ENCODE measurements around the gene DSP.

The DSP gene

DNA sequence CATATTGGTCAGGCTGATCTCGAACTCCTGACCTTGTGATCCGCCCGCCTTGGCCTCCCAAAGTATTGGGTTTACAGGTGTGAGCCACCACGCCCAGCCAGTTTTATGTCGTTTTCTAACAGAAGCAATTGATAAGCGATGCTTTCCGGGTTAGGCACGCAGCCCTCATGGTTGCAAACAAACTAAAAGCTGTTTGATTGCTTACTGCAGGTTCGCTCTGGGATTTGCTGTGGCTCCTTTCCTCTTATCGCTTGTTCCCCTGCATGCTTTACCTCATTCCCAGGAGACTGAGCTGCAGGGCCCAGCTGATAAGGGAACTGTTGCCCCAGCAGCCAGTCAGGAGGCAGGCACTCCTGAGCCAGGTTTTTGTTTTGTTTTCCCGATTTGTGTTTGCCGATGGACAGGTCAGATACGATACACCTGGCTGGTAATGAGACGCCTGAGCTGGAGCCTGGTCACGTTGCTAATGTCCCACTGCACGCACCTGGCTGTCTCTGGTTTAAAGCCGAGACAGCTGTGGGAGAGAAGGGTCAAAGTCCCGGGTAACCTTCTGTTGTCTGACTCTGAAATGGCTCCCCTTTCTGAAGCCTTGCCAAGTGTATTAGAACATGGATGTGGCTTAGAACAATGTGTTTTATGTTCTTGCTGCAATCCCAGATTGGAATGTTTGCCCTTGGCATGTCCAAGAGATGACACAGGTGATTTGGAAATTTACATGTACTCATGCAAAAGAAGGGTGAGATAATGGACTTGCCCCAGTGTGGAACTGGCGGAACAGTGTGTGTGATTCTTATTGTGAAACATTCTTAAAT lies 19.9 kb downstream of the DSP start:
- DNase-seq = peak; percentile 97

GRCh38 chr6:7562769-7563168 lies 21.3 kb downstream of the DSP start:
- no peak for DNase-seq

- DNase-seq = no peak
These were observed 24.6 kb downstream of the DSP start for GRCh38 chr6:7566107-7566506.

GRCh38 chr6:7566617-7567173 lies 25.2 kb downstream of the DSP start:
- DNase-seq = no peak

DNA sequence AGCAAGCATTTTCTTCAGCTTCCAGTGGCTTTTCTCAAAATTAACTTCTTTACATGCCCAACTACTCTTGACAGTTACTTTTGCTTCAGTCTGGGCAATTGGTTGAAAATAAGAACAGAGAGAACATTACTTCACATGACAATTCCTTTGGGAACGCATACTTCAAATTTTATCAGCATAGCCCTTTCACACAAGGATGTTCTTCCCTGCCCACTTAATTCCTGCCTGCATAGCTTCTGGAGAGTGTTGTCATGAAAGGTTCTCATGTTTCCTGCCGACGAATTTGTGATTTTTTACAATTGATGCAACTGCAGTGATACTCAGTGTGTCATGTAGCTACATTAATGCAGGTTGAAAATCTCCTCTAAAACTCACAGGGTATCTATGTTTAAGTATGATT lies 26.6 kb downstream of the DSP start:
- no peak for DNase-seq

DNA sequence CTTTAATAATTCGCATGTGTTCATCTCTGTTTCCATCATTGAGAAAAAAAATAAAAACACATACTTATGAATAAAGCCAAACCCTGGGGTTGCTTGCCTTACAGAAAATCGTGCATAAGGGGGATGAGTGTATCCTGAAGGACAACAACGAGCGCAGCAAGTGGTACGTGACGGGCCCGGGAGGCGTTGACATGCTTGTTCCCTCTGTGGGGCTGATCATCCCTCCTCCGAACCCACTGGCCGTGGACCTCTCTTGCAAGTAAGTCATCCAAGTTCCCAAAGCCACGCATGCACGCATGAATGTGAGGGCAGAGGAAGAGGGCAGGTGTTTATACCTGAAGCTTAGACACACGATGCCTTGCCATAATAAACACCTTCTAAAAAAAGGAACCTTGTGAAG lies 27.6 kb downstream of the DSP start:
- DNase-seq = no peak

DNA sequence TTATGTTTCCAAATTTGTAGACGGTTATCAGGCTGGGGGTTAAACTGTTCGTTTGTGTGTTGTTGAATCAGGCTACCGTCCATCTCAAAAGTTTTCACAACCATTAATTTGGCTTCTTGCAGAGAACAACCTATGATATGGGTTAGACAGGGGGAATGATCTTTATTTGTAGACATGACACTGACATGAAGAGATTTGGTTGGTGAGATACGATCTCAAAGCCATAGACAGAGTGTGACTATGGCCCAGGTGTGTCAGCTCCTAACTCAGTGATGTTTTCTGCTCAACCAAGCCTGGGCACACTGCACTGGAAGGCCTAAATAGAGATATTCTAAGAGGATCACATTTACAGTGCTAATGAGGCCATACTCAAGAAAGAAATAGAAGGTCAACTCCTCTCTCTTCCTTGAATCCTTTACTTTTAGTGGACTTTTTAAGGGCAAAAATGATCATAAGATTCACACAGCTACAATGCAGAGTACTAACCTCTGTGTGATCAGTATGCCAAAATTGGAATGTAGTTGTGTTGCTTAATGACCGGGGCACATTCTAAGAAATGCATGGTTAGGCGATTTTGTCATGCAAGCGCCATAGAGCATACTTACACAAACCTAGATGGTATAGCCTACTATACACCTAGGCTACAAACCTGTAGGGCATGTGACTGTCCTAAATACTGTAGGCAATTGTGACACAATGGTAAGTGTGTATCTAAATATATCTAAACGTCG lies 30.9 kb downstream of the DSP start:
- no peak for DNase-seq

DNA sequence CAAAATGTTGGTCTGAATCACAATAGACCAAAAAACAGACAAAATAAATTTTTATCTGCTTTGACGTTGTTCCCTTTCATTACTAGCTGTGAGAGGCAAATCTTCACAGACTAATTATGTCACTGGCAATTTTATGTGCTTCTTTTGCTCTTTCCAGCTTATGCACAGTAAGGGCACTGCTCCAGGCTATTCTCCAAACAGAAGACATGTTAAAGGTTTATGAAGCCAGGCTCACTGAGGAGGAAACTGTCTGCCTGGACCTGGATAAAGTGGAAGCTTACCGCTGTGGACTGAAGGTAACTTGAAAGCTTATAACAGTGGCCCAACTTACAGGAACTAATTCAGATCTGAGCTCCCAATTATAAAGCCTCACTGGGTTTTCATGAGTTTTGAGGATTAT lies 33.0 kb downstream of the DSP start:
- no peak for DNase-seq

DNA sequence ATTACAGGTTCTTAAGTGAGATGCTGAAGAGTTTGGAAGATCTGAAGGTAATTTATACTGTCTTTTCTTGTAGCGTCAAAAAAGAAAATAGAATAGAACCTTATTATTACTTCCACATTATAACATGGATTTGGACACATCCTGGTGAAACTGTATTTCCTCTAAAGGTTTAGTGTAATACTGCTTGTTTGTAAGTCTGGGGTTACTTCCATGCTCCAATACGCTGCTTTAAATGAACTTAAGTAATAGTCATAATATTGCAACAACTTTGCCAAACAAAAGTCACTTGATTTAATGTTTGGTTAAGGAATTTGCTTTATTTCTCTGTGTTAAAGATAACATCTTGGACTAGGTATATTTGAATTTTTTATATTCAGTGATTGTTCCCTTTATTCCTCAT lies 37.0 kb downstream of the DSP start:
- DNase-seq = no peak

- DNase-seq = no peak
These were observed 37.5 kb downstream of the DSP start for GRCh38 chr6:7578931-7579330.

DNA sequence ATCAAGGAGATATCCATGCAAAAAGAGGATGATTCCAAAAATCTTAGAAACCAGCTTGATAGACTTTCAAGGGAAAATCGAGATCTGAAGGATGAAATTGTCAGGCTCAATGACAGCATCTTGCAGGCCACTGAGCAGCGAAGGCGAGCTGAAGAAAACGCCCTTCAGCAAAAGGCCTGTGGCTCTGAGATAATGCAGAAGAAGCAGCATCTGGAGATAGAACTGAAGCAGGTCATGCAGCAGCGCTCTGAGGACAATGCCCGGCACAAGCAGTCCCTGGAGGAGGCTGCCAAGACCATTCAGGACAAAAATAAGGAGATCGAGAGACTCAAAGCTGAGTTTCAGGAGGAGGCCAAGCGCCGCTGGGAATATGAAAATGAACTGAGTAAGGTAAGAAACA lies 38.4 kb downstream of the DSP start:
- no peak for DNase-seq

DNA sequence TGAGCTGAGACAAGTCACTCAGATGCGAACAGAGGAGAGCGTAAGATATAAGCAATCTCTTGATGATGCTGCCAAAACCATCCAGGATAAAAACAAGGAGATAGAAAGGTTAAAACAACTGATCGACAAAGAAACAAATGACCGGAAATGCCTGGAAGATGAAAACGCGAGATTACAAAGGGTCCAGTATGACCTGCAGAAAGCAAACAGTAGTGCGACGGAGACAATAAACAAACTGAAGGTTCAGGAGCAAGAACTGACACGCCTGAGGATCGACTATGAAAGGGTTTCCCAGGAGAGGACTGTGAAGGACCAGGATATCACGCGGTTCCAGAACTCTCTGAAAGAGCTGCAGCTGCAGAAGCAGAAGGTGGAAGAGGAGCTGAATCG lies 39.1 kb downstream of the DSP start:
- DNase-seq = no peak

GRCh38 chr6:7580927-7581618 lies 39.6 kb downstream of the DSP start:
- DNase-seq = no peak

GRCh38 chr6:7585287-7585930 lies 43.9 kb downstream of the DSP start:
- no peak for DNase-seq

GRCh38 chr6:7587631-7588100 lies 46.2 kb downstream of the DSP start:
- DNase-seq = no peak

DNA sequence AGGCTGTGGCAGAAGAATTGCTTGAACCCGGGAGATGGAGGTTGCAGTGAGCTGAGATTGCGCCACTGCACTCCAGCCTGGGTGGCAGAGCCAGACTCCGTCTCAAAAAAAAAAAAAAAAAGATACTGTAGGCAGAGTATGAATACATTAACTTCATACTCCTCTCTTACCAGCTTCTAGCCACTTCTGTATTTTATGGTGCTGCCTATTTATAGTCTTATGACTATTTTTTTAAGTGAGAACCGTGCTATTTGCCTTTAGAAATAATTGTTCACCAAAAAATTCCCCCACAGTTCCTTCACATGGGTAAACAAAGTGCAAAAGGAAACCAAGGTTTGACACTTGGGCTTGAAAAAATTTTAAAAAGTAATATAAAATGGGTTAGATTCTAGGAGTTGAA lies 47.0 kb downstream of the DSP start:
- no peak for DNase-seq

DNA sequence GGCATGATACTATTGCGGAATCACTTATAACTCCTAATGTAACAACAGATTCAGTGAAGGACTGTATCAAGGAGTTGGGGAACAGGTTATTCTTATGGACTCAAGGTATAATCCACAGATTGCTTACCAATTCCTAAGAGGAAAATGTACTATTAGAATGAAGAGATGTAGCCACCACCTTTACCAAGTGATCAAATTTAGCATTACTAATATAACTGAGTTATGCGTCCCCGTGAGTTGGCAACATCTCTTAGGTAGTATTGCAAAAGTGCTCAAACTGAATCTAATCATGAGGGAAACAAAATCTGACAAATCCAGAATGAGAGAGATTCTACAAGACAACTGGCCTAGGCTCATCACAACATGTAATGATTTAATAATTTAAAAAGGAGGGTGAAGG lies 47.8 kb downstream of the DSP start:
- DNase-seq = no peak

- DNase-seq = peak; percentile 95
These were observed 48.8 kb downstream of the DSP start, which contains the start of gene SNRNP48 for GRCh38 chr6:7589949-7590917. Gene SNRNP48, plus strand, starts transcription at chr6:7590198. Its CDS starts 60 bp downstream, at chr6:7590258.

DNA sequence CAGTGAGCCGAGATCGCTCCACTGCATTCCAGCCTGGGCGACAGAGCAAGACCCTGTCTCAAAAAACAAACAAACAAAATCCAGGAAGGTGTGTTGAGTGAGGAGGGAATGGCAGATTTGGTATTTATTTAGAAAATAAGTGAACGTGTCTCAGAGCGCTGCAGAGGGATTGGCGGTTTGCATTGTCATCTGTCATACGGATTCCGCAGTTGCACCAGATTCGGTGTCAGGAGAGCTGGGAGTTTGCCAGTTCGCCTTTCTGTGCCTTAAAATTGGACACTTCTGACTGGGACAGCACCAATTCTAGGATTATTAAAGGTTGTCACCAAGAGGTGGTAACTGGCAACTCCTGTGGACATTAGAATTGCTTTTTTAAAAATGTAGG lies 49.4 kb downstream of the DSP start:
- no peak for DNase-seq

DNA sequence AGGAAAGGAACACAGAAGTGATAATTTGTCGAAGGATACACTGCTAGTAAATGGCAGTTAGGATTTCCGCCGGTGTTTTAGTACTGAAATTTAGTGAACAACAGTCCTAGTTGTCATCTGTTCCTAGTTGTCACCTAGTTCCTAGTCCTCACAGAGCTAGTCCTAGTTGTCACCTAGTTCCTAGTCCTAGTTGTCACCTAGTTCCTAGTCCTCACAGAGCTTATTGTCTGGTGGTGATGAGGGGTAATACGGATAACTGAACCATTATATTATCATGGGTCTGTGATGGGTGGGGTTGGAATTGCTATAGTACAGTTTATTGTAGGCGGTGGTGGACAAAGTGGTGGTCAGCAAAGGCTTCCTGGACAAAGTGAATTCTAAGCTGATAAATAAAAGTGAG lies 50.3 kb downstream of the DSP start:
- DNase-seq = no peak

- DNase-seq = no peak
These were observed 51.8 kb downstream of the DSP start for GRCh38 chr6:7593229-7593628.

All from NCI-H748 treated with DMSO at 0.1 percent for 48 hours (cell line).